DLD1 (cell line): Measurements from ENCODE around the gene GHRL.
"Not testable (repeated sequence)": the region's sequence is repeated elsewhere in the genome, so short reads cannot be mapped to it uniquely, and the experiment has no call there.

ENCODE experiments used
- in situ Hi-C: cut with HindIII; loops from 2 replicates; pipeline ENCODE4 v1.10.0; 2017; ENCODE audit warnings: low sequenced_read_pairs

GHRL gene

GRCh38 chr3:10300087-10300486 lies 7.3 kb upstream of the GHRL start:
- in situ Hi-C loops: no loop called here

GRCh38 chr3:10299679-10300078 lies 6.9 kb upstream of the GHRL start:
- in situ Hi-C loops: no loop called here

GRCh38 chr3:10299175-10299574 lies 6.4 kb upstream of the GHRL start:
- in situ Hi-C loops: no loop called here

GRCh38 chr3:10298064-10298463 lies 5.3 kb upstream of the GHRL start:
- in situ Hi-C loops: not testable (repeated sequence)

- in situ Hi-C loops: no loop called here
Observed at GRCh38 chr3:10294030-10294586, 1.4 kb upstream of the GHRL start.

GRCh38 chr3:10291641-10292040 lies 1.1 kb downstream of the GHRL start:
- in situ Hi-C loops: no loop called here

GRCh38 chr3:10290481-10291176 lies 2.1 kb downstream of the GHRL start:
- in situ Hi-C loops: no loop called here

GRCh38 chr3:10289787-10290355 lies 2.9 kb downstream of the GHRL start:
- in situ Hi-C loops: no loop called here

GRCh38 chr3:10289077-10289476 lies 3.7 kb downstream of the GHRL start:
- in situ Hi-C loops: no loop called here

- in situ Hi-C loops: no loop called here
Observed at GRCh38 chr3:10288575-10288960, 4.2 kb downstream of the GHRL start.

GRCh38 chr3:10287936-10288574 lies 4.7 kb downstream of the GHRL start:
- in situ Hi-C loops: no loop called here

- in situ Hi-C loops: no loop called here
Observed at GRCh38 chr3:10286596-10287295, 6.0 kb downstream of the GHRL start.

GRCh38 chr3:10286133-10286524 lies 6.6 kb downstream of the GHRL start:
- in situ Hi-C loops: no loop called here

- in situ Hi-C loops: no loop called here
Observed at GRCh38 chr3:10285272-10286132, 7.2 kb downstream of the GHRL start.

GRCh38 chr3:10284496-10284895 lies 8.3 kb downstream of the GHRL start:
- in situ Hi-C loops: no loop called here

- in situ Hi-C loops: no loop called here
Observed at GRCh38 chr3:10283638-10284037, 9.1 kb downstream of the GHRL start.

- in situ Hi-C loops: no loop called here
Observed at GRCh38 chr3:10281951-10282350, 10.8 kb downstream of the GHRL start.

GRCh38 chr3:10280571-10280970 lies 12.2 kb downstream of the GHRL start:
- in situ Hi-C loops: no loop called here

- in situ Hi-C loops: no loop called here
Observed at GRCh38 chr3:10280177-10280529, 12.6 kb downstream of the GHRL start.

GRCh38 chr3:10279384-10280176 lies 13.2 kb downstream of the GHRL start:
- in situ Hi-C loops: no loop called here
